Heart left ventricle (tissue), 16 donors: ENCODE measurements around the gene UGT1A5. TPM values are rescaled to one million over a fixed set of nuclear protein-coding genes. Genes with fewer than 3 reads are reported as not detected.

Experiments used
- ATAC-seq, 4 donors: fragments of 200-7000 bp; cut with Tn5 transposase; one replicate each; pipeline ENCODE4 v1.9.1; 2020 to 2022; ENCODE audit warnings: moderate library complexity in 4 of 4, mild to moderate bottlenecking in 3 of 4, moderate number of reproducible peaks in 1 of 4
- DNase-seq, 5 donors: peaks; one replicate each; pipeline ENCODE4 v3.0.0-alpha.2; 2020
- H3K27ac ChIP-seq, 12 donors: fragments of 200-600 bp; sonication (generic) in 4 of 12; one replicate each; pipeline versions ENCODE4 v1.5.0 to v1.8.0; 2016 to 2022; ENCODE audit warnings: mild to moderate bottlenecking in 2 of 12
- H3K27me3 ChIP-seq, 9 donors: fragments of 200-600 bp; sonication (generic) in 2 of 9; one replicate each; pipeline versions ENCODE4 v1.5.1 to v1.8.0; 2016 to 2022; ENCODE audit warnings: mild to moderate bottlenecking in 3 of 9
- H3K36me3 ChIP-seq, 9 donors: fragments of 200-600 bp; sonication (generic) in 2 of 9; one replicate each; pipeline versions ENCODE4 v1.5.0 to v1.8.0; 2018 to 2022; ENCODE audit warnings: mild to moderate bottlenecking in 2 of 9
- H3K4me1 ChIP-seq, 12 donors: fragments of 200-600 bp; sonication (generic) in 4 of 12; one replicate each; pipeline versions ENCODE4 v1.5.0 to v1.8.0; 2016 to 2022; ENCODE audit warnings: mild to moderate bottlenecking in 3 of 12
- H3K4me3 ChIP-seq, 12 donors: fragments of 200-600 bp; sonication (generic) in 4 of 12; one replicate each; pipeline versions ENCODE4 v1.5.0 to v1.8.0; 2017 to 2022; ENCODE audit warnings: mild to moderate bottlenecking in 9 of 12, moderate library complexity in 4 of 12
- H3K9me3 ChIP-seq, 12 donors: fragments of 200-600 bp; sonication (generic) in 4 of 12; one replicate each; pipeline versions ENCODE4 v1.5.0 to v1.8.0; 2016 to 2022; ENCODE audit warnings: mild to moderate bottlenecking in 1 of 12
- POLR2A ChIP-seq, 2 donors: fragments of 450-650 bp; IDR thresholded peaks; one replicate each; pipeline ENCODE4 v1.6.1; 2017; ENCODE audit warnings: antibody characterized with exemption in 2 of 2, mild to moderate bottlenecking in 2 of 2, moderate library complexity in 2 of 2
- WGBS, 4 donors: extraction: QIAGEN DNeasy Blood & Tissue Kit in 2 of 4; methylation state at CpG; one replicate each; pipeline versions ENCODE4 v1.1.5 to v1.1.7; 2013 to 2018; 5-methylcytosine and 5-hydroxymethylcytosine counted together
- intact Hi-C, 10 donors: fragments of 100-400 bp; cut with DNase I; formaldehyde crosslinking; loops; one replicate each; pipeline versions ENCODE4 v1.11.1 to v1.14.2; 2022
- polyA plus RNA-seq, 2 donors: library from polyadenylated mRNA; stranded (reverse); fragments of 200-250 nt; gene quantifications; one replicate each; pipeline ENCODE4 v1.2.3, GENCODE V29; 2013
- total RNA-seq, 9 donors: library from RNA; depleted of rRNA in 2 of 9; stranded (reverse); fragments of >200 nt in 2 of 9; fragmentation: NEBNext Ultra II Directional in 3 of 9; extraction: Animal tissue kit (Norgen Biotek cat#: 25700) in 3 of 9; gene quantifications; one replicate each; pipeline versions ENCODE4 v1.1.0 to v1.2.4, GENCODE V29; 2016 to 2023
- TF ChIP-seq, protein P1 (sequence below), 12 donors: fragments of 200-600 bp; sonication (generic) in 4 of 12; IDR thresholded peaks; one replicate each; pipeline versions ENCODE4 v1.5.0 to v1.8.0; 2018 to 2022; ENCODE audit warnings: antibody characterized with exemption in 12 of 12, mild to moderate bottlenecking in 5 of 12
- donor health status: ischemic (EF 13 %, LVEDD 7.1; RV severe dilation, severe dysfunction).
- donor health status: healthy with polysubstance abuse.
- donor health status: DM: no; HTN: yes; CAD: no.
- donor health status: DM: no; HTN: no; CAD: no.
- donor health status: ischemic (EF 25% LVEDD 6.9; RV normal size, moderate dysfunction).
- donor health status: ischemic (EF 25% LVEDD 5.7; RV mildly dilated, moderate dysfunction).
- donor health status: healthy.
- donor health status: DM: yes; HTN: yes; CAD: no.
- donor health status: ischemic (EF 35%, LVEDD 5.7; RV mildly dilated, moderate dysfunction).
- donor health status: nonischemic (EF 11% LVEDD 7.7; RV severe dilation, severe dysfunction).
- donor health status: DM: yes; HTN: yes; CAD: no.
- donor health status: PGD.
- donor health status: ischemic (EF 29% LVEDD 5.4; RV normal size, mild dysfunction).
- donor health status: nonischemic (EF 23%, LVEDD 6.1; RV moderate dilation, normal function).

UGT1A5 gene
- total and polyA plus RNA-seq, 11 donors, result not detected

DNA sequence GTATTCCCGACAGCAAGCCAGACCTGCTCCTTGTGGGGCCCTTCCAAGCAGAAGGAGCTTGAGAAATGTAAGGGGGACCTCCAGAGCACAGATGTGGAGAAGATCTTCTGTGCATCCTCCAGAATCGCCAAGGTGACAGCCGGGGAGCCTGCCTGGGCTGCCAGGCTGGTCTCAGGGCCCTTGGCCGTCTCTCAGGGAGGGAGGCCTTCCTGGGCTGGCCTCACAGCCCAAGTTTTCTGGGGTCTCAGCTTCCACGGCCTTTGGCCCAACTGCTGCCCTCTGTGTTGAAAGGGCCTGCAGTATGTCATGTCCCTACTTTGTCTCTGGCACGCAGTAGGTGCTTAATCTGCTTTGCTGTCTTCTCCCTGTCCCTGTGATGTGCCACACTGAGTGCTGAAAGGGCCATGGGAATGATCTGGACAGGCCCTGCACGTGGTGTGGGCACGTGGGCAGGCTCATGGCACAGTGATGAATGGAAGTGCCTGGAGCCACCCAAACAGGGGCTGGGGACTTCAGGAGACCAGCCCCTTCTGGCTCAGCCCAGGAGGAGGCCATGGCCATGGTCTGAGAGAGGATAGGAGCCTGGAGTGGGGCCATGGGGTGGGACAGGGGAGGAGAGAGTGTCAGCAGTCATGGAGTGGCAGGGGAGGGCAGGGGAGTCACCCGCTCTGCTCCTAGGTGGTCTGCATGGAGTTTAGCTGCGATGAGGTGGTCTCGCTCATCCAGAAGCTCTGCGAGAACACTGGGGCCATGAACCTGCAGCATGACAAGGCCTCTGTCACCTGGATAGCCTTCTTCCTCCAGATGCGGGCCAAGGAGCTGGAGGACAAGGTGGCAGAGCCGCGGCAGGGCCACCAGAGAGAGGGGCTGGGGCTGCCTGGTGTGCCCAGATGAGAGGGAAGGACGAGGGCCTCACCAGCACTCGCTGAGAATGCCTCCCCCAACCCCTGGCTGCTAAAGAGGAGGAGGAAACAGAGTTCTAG is 106.2 kb downstream of the UGT1A5 start:
- WGBS, 4 donors, result 69 to 80% (median 76%) methylated on average over 15 to 17 of the region's 17 CpGs
- TF ChIP-seq, protein P1, sequence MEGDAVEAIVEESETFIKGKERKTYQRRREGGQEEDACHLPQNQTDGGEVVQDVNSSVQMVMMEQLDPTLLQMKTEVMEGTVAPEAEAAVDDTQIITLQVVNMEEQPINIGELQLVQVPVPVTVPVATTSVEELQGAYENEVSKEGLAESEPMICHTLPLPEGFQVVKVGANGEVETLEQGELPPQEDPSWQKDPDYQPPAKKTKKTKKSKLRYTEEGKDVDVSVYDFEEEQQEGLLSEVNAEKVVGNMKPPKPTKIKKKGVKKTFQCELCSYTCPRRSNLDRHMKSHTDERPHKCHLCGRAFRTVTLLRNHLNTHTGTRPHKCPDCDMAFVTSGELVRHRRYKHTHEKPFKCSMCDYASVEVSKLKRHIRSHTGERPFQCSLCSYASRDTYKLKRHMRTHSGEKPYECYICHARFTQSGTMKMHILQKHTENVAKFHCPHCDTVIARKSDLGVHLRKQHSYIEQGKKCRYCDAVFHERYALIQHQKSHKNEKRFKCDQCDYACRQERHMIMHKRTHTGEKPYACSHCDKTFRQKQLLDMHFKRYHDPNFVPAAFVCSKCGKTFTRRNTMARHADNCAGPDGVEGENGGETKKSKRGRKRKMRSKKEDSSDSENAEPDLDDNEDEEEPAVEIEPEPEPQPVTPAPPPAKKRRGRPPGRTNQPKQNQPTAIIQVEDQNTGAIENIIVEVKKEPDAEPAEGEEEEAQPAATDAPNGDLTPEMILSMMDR (IDR thresholded peaks at IDR 0.05), result no peak
- TF ChIP-seq POLR2A (IDR thresholded peaks at IDR 0.05), result no peak
- Histone ChIP-seq H3K4me3 (no peak overlapping the region), H3K9me3 (peaks cover 0 to 8% (median 0%) of the 10 kb centered on the region in 12 donors), H3K36me3 (no peaks in the 10 kb centered on the region), H3K27me3 (peaks cover 0 to 6% (median 0%) of the 10 kb centered on the region in 9 donors), H3K27ac (no peak overlapping the region), H3K4me1 (no peaks in the 10 kb centered on the region)
- intact Hi-C loops, result no loop called here
- DNase-seq (no peak), ATAC-seq (peak in 1 of 4 donors; percentile 10)

DNA sequence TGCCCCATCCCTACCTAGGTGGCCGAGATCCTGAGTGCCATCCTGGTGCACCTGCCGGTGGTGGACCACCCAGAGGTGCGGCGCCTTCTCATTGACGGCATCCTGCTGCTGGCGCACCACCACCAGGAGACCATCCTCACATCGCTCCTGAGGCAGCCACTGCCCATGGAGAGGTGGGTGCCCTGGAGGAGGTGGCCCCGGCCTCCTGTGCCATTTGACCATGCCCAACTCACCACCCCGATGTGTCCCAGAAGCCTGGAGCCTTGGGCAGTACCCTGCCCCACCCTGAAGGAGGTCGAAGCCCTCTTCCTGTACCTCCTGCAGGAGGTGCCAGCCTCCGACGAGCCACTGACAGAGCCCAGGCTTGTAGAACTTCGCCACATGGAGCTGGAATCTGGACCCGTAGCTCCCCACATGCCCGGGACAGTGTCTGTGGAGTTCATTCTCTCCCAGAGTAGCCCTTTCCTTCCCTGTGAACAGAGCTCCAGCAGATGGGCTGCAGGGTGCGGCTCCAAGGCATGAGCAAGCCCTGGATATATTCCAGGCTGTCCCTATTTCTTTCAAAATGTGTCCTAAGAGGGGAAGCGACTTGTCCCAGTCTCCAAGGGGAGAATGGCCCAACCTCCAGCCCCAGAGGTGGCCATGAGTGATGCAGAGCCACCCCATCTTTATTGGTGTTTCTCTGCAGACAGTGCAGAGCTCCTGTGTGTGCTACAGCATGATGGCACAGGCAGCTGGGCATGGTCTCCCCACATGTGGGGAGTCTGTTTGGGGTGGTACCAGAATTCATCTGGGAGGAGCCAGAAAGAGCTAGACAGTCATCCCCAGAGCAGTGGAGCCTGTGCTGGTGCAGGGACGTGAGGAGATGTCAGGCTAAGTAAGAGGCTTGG is 107.4 kb downstream of the UGT1A5 start:
- Histone ChIP-seq H3K9me3 (peaks cover 0 to 8% (median 0%) of the 10 kb centered on the region in 12 donors), H3K27me3 (peaks cover 0 to 6% (median 0%) of the 10 kb centered on the region in 9 donors), H3K4me3 (no peak overlapping the region), H3K36me3 (no peaks in the 10 kb centered on the region), H3K27ac (no peak overlapping the region), H3K4me1 (no peaks in the 10 kb centered on the region)
- DNase-seq (no peak), ATAC-seq (no peak)
- intact Hi-C loops, result no loop called here
- WGBS, 4 donors, result 78 to 84% (median 81%) methylated on average over 14 to 18 of the region's 18 CpGs
- no peak for TF ChIP-seq POLR2A (IDR thresholded peaks at IDR 0.05)
- TF ChIP-seq, protein P1 (IDR thresholded peaks at IDR 0.05), result no peak

DNA sequence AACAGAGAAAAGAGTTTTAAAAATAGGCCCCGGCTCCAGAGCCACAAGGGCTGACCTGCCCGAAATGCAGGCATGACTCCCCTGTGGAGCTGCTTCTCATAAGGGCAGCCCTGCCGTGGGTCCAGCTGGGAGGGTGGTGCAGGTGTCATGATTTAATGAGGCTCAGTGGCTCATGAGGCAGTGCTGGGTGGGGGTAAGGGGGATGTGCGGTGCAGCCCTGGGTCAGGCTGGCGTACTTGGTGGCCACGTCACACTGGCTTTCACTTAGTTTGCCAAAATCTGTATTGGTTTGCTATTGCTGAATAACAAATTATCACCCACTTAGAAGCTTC is 108.0 kb downstream of the UGT1A5 start:
- no peak for TF ChIP-seq POLR2A (IDR thresholded peaks at IDR 0.05)
- TF ChIP-seq, protein P1 (IDR thresholded peaks at IDR 0.05), result no peak
- Histone ChIP-seq H3K27me3 (peaks cover 0 to 6% (median 0%) of the 10 kb centered on the region in 9 donors), H3K9me3 (peaks cover 0 to 8% (median 0%) of the 10 kb centered on the region in 12 donors), H3K4me3 (no peak overlapping the region), H3K27ac (no peak overlapping the region), H3K36me3 (no peaks in the 10 kb centered on the region), H3K4me1 (no peaks in the 10 kb centered on the region)
- intact Hi-C loops, result no loop called here
- 66 to 83% (median 81%) methylated on average over 6 of the region's 6 CpGs for WGBS, 4 donors
- no peak for ATAC-seq
- DNase-seq, result no peak

DNA sequence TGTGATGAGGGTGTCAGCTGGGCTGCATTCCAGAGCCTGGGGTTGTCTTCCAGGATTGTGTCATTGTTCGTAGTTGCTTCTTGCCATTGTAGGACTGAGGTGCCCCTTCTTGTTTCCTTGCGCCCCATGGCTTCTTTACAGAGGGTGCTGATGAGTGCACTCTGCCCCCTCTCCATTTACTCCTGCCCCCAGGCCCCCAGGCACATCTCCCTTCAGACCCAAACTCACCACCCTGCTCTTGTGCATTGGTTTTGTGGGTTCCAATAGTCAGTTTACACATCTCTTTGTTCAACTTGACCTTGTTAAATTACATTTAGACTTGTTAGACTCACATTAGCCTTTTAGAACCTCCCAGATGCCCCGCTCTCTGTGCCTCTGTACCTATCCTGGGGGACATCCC is 108.5 kb downstream of the UGT1A5 start:
- H3K36me3 ChIP-seq, result no peaks in the 10 kb centered on the region
- H3K4me3 ChIP-seq, result no peak overlapping the region
- H3K9me3 ChIP-seq, result peaks cover 0 to 9% (median 0%) of the 10 kb centered on the region in 12 donors
- intact Hi-C loops, result no loop called here
- WGBS, 4 donors, result 85 to 97% (median 91%) methylated on average over 3 of the region's 3 CpGs
- DNase-seq (no peak), ATAC-seq (no peak)
- no peaks in the 10 kb centered on the region for H3K4me1 ChIP-seq
- H3K27ac ChIP-seq, result no peak overlapping the region
- TF ChIP-seq, protein P1 (IDR thresholded peaks at IDR 0.05), result no peak
- TF ChIP-seq POLR2A (IDR thresholded peaks at IDR 0.05), result no peak
- peaks cover 0 to 6% (median 0%) of the 10 kb centered on the region in 9 donors for H3K27me3 ChIP-seq
